PC-9 (cell line): ENCODE measurements around the gene DIPK1B. TPM values are rescaled to one million over a fixed set of nuclear protein-coding genes. Genes with fewer than 3 reads are reported as not detected.
A peak's percentile ranks its signal among the peaks of the same experiment; 100 is the strongest.

Experiments used
- BruUV-seq: library from RNA; stranded (reverse); fragments of 400-500 nt; replicated peaks from 2 replicates; lab custom pipeline; 2021; lab: Mats Ljungman, UMichigan
- CTCF ChIA-PET: fragments of 300-600 bp; sonication (Branson Sonifier 250); formaldehyde crosslinking; loops from one replicate; lab custom pipeline; 2022; ENCODE audit warnings: antibody characterized with exemption; lab: Charles Lee
- POLR2A ChIA-PET: fragments of 300-600 bp; sonication (Branson Sonifier 250); formaldehyde crosslinking; loops from one replicate; lab custom pipeline; 2022; ENCODE audit warnings: antibody characterized with exemption; ENCODE audit not compliant: unreplicated experiment; lab: Charles Lee
- DNase-seq, 2 experiments: peaks; one replicate each; pipeline versions ENCODE4 v3.0.0 to v3.0.0-alpha.2; 2015 to 2022; ENCODE audit warnings: mixed read lengths in 1 of 2
- H2AFZ ChIP-seq: fragments of 200-600 bp; sonication (generic); 2 replicates; pipeline ENCODE4 v1.8.1; 2017; ENCODE audit warnings: antibody characterized with exemption
- H3F3A ChIP-seq: fragments of 200-600 bp; sonication (generic); 2 replicates; pipeline ENCODE4 v1.8.1; 2017; ENCODE audit warnings: antibody characterized with exemption, mild to moderate bottlenecking, low read depth; ENCODE audit not compliant: insufficient read depth
- H3K27ac ChIP-seq: fragments of 200-600 bp; sonication (generic); 2 replicates; pipeline ENCODE4 v1.6.1; 2016; ENCODE audit warnings: mixed run types
- H3K27me3 ChIP-seq: fragments of 200-600 bp; sonication (generic); 2 replicates; pipeline ENCODE4 v1.6.1; 2016; ENCODE audit warnings: low read depth, mixed run types; ENCODE audit not compliant: insufficient read depth
- H3K36me3 ChIP-seq: fragments of 200-600 bp; sonication (generic); 2 replicates; pipeline ENCODE4 v1.6.1; 2016; ENCODE audit warnings: low read depth, mixed run types
- H3K4me1 ChIP-seq: fragments of 200-600 bp; sonication (generic); replicated peaks from 2 replicates; pipeline ENCODE4 v1.6.1; 2016; ENCODE audit warnings: mixed run types; ENCODE audit not compliant: insufficient read depth
- H3K4me2 ChIP-seq: fragments of 200-600 bp; sonication (generic); 2 replicates; pipeline ENCODE4 v1.6.1; 2017; ENCODE audit warnings: mixed run types
- H3K4me3 ChIP-seq: fragments of 200-600 bp; sonication (generic); 2 replicates; pipeline ENCODE4 v1.6.1; 2016; ENCODE audit warnings: mixed run types
- H3K79me2 ChIP-seq: fragments of 200-600 bp; sonication (generic); 2 replicates; pipeline ENCODE4 v1.6.1; 2017; ENCODE audit warnings: low read depth, mixed run types
- H3K9me2 ChIP-seq: fragments of 200-600 bp; sonication (generic); 2 replicates; pipeline ENCODE4 v1.8.1; 2017; ENCODE audit warnings: mild to moderate bottlenecking; ENCODE audit not compliant: insufficient read depth
- H3K9me3 ChIP-seq: fragments of 200-600 bp; sonication (generic); 2 replicates; pipeline ENCODE4 v1.8.1; 2016; ENCODE audit warnings: low read depth; ENCODE audit not compliant: insufficient read depth
- H4K20me1 ChIP-seq: fragments of 200-600 bp; sonication (generic); 2 replicates; pipeline ENCODE4 v1.8.1; 2017; ENCODE audit not compliant: insufficient read depth
- CTCF ChIP-seq: fragments of 200-600 bp; sonication (generic); conservative IDR thresholded peaks from 2 replicates; pipeline ENCODE4 v1.6.1; 2017; ENCODE audit warnings: mixed run types, antibody characterized with exemption, mild to moderate bottlenecking, moderate library complexity
- EZH2 ChIP-seq: fragments of 200-600 bp; sonication (generic); IDR thresholded peaks from 2 replicates; pipeline ENCODE4 v1.8.0; 2017; ENCODE audit warnings: antibody characterized with exemption, low read depth
- intact Hi-C: fragments of 100-400 bp; cut with micrococcal nuclease; formaldehyde crosslinking; loops from one replicate; pipeline ENCODE4 v1.10.0; 2022; ENCODE audit not compliant: unreplicated experiment
- total RNA-seq: library from RNA; stranded (reverse); gene quantifications from 2 replicates; pipeline ENCODE4 v1.2.3, GENCODE V29; 2021

DIPK1B gene
- total RNA-seq, 1 experiment from 2014 or later = 19.0 TPM

- Histone ChIP-seq H3K9me3 (no peaks in the 10 kb centered on the region), H3K27ac (no peak overlapping the region), H3K4me2 (peak overlapping the region; percentile 91), H3K9me2 (no peaks in the 10 kb centered on the region), H2AFZ (peak overlapping the region; percentile 77; the same call in 1 of the 2 replicates), H3K79me2 (peaks cover 10% of the 10 kb centered on the region; the same call in 1 of the 2 replicates), H4K20me1 (no peaks in the 10 kb centered on the region), H3K4me3 (peak overlapping the region; percentile 68), H3F3A (peaks cover 17% of the 10 kb centered on the region), H3K27me3 (no peaks in the 10 kb centered on the region), H3K36me3 (no peaks in the 10 kb centered on the region), H3K4me1 (peaks cover 10% of the 10 kb centered on the region)
- no peak for TF ChIP-seq EZH2
- no peak for TF ChIP-seq CTCF
- no peak for DNase-seq
- CTCF ChIA-PET = interaction anchor here (0.7 kb wide), 1 partner anchor 357 kb away, joined by 7 read pairs; no protein-coding TSS in a partner anchor
- BruUV-seq = TSS peak; percentile 23
- POLR2A ChIA-PET = no interaction called here
- intact Hi-C loops = no loop called here
Observed at GRCh38 chr9:136712690-136713544, 545 bp downstream of the DIPK1B start.

GRCh38 chr9:136713550-136713949, 1.2 kb downstream of the DIPK1B start:
- TF ChIP-seq CTCF (no peak), EZH2 (no peak)
- intact Hi-C loops = no loop called here
- POLR2A ChIA-PET = no interaction called here
- BruUV-seq = no TSS peak
- H3K4me1 ChIP-seq = peaks cover 10% of the 10 kb centered on the region
- peak overlapping the region; percentile 68 for H3K4me3 ChIP-seq
- H3K9me3 ChIP-seq = no peaks in the 10 kb centered on the region
- H2AFZ ChIP-seq = no peak overlapping the region
- DNase-seq = no peak
- CTCF ChIA-PET = no interaction called here
- H3F3A ChIP-seq = peaks cover 17% of the 10 kb centered on the region
- H4K20me1 ChIP-seq = no peaks in the 10 kb centered on the region
- H3K79me2 ChIP-seq = peaks cover 10% of the 10 kb centered on the region; the same call in 1 of the 2 replicates
- H3K9me2 ChIP-seq = no peaks in the 10 kb centered on the region
- H3K27me3 ChIP-seq = no peaks in the 10 kb centered on the region
- H3K36me3 ChIP-seq = no peaks in the 10 kb centered on the region
- peak overlapping the region; percentile 91 for H3K4me2 ChIP-seq
- H3K27ac ChIP-seq = no peak overlapping the region

- DNase-seq = no peak
- peak overlapping the region; percentile 91; the same call in 1 of the 2 replicates for H3K4me2 ChIP-seq
- no peak overlapping the region for H3K4me3 ChIP-seq
- peaks cover 10% of the 10 kb centered on the region; the same call in 1 of the 2 replicates for H3K79me2 ChIP-seq
- H2AFZ ChIP-seq = no peak overlapping the region
- ChIA-PET POLR2A (no interaction called here), CTCF (no interaction called here)
- no peaks in the 10 kb centered on the region for H3K36me3 ChIP-seq
- intact Hi-C loops = no loop called here
- no TSS peak for BruUV-seq
- H3K9me2 ChIP-seq = no peaks in the 10 kb centered on the region
- H3K27ac ChIP-seq = no peak overlapping the region
- no peaks in the 10 kb centered on the region for H3K9me3 ChIP-seq
- peaks cover 17% of the 10 kb centered on the region for H3F3A ChIP-seq
- H3K4me1 ChIP-seq = peaks cover 10% of the 10 kb centered on the region
- TF ChIP-seq CTCF = no peak
- no peak for TF ChIP-seq EZH2
- no peaks in the 10 kb centered on the region for H4K20me1 ChIP-seq
- H3K27me3 ChIP-seq = no peaks in the 10 kb centered on the region
Observed at GRCh38 chr9:136714096-136714892, 1.9 kb downstream of the DIPK1B start.
